Heart left ventricle (tissue), 16 donors: ENCODE results near the gene DNAJC17. TPM values are rescaled to one million over a fixed set of nuclear protein-coding genes. Genes with fewer than 3 reads are reported as not detected.

Experiments
- ATAC-seq, 4 donors: fragments of 200-7000 bp; cut with Tn5 transposase; one replicate each; pipeline ENCODE4 v1.9.1; 2020 to 2022; ENCODE audit warnings: moderate library complexity in 4 of 4, mild to moderate bottlenecking in 3 of 4, moderate number of reproducible peaks in 1 of 4
- DNase-seq, 5 donors: peaks; one replicate each; pipeline ENCODE4 v3.0.0-alpha.2; 2020
- H3K27ac ChIP-seq, 12 donors: fragments of 200-600 bp; sonication (generic) in 4 of 12; one replicate each; pipeline versions ENCODE4 v1.5.0 to v1.8.0; 2016 to 2022; ENCODE audit warnings: mild to moderate bottlenecking in 2 of 12
- H3K27me3 ChIP-seq, 9 donors: fragments of 200-600 bp; sonication (generic) in 2 of 9; one replicate each; pipeline versions ENCODE4 v1.5.1 to v1.8.0; 2016 to 2022; ENCODE audit warnings: mild to moderate bottlenecking in 3 of 9
- H3K36me3 ChIP-seq, 9 donors: fragments of 200-600 bp; sonication (generic) in 2 of 9; one replicate each; pipeline versions ENCODE4 v1.5.0 to v1.8.0; 2018 to 2022; ENCODE audit warnings: mild to moderate bottlenecking in 2 of 9
- H3K4me1 ChIP-seq, 12 donors: fragments of 200-600 bp; sonication (generic) in 4 of 12; one replicate each; pipeline versions ENCODE4 v1.5.0 to v1.8.0; 2016 to 2022; ENCODE audit warnings: mild to moderate bottlenecking in 3 of 12
- H3K4me3 ChIP-seq, 12 donors: fragments of 200-600 bp; sonication (generic) in 4 of 12; one replicate each; pipeline versions ENCODE4 v1.5.0 to v1.8.0; 2017 to 2022; ENCODE audit warnings: mild to moderate bottlenecking in 9 of 12, moderate library complexity in 4 of 12
- H3K9me3 ChIP-seq, 12 donors: fragments of 200-600 bp; sonication (generic) in 4 of 12; one replicate each; pipeline versions ENCODE4 v1.5.0 to v1.8.0; 2016 to 2022; ENCODE audit warnings: mild to moderate bottlenecking in 1 of 12
- POLR2A ChIP-seq, 2 donors: fragments of 450-650 bp; IDR thresholded peaks; one replicate each; pipeline ENCODE4 v1.6.1; 2017; ENCODE audit warnings: antibody characterized with exemption in 2 of 2, mild to moderate bottlenecking in 2 of 2, moderate library complexity in 2 of 2
- WGBS, 4 donors: extraction: QIAGEN DNeasy Blood & Tissue Kit in 2 of 4; methylation state at CpG; one replicate each; pipeline versions ENCODE4 v1.1.5 to v1.1.7; 2013 to 2018; 5-methylcytosine and 5-hydroxymethylcytosine counted together
- intact Hi-C, 10 donors: fragments of 100-400 bp; cut with DNase I; formaldehyde crosslinking; loops; one replicate each; pipeline versions ENCODE4 v1.11.1 to v1.14.2; 2022
- polyA plus RNA-seq, 2 donors: library from polyadenylated mRNA; stranded (reverse); fragments of 200-250 nt; gene quantifications; one replicate each; pipeline ENCODE4 v1.2.3, GENCODE V29; 2013
- total RNA-seq, 9 donors: library from RNA; depleted of rRNA in 2 of 9; stranded (reverse); fragments of >200 nt in 2 of 9; fragmentation: NEBNext Ultra II Directional in 3 of 9; extraction: Animal tissue kit (Norgen Biotek cat#: 25700) in 3 of 9; gene quantifications; one replicate each; pipeline versions ENCODE4 v1.1.0 to v1.2.4, GENCODE V29; 2016 to 2023
- TF ChIP-seq, protein P1 (sequence below), 12 donors: fragments of 200-600 bp; sonication (generic) in 4 of 12; IDR thresholded peaks; one replicate each; pipeline versions ENCODE4 v1.5.0 to v1.8.0; 2018 to 2022; ENCODE audit warnings: antibody characterized with exemption in 12 of 12, mild to moderate bottlenecking in 5 of 12
- donor health status: ischemic (EF 13 %, LVEDD 7.1; RV severe dilation, severe dysfunction).
- donor health status: healthy with polysubstance abuse.
- donor health status: DM: no; HTN: yes; CAD: no.
- donor health status: DM: no; HTN: no; CAD: no.
- donor health status: ischemic (EF 25% LVEDD 6.9; RV normal size, moderate dysfunction).
- donor health status: ischemic (EF 25% LVEDD 5.7; RV mildly dilated, moderate dysfunction).
- donor health status: healthy.
- donor health status: DM: yes; HTN: yes; CAD: no.
- donor health status: ischemic (EF 35%, LVEDD 5.7; RV mildly dilated, moderate dysfunction).
- donor health status: nonischemic (EF 11% LVEDD 7.7; RV severe dilation, severe dysfunction).
- donor health status: DM: yes; HTN: yes; CAD: no.
- donor health status: PGD.
- donor health status: ischemic (EF 29% LVEDD 5.4; RV normal size, mild dysfunction).
- donor health status: nonischemic (EF 23%, LVEDD 6.1; RV moderate dilation, normal function).

Gene DNAJC17
- total and polyA plus RNA-seq, 11 donors = 7.6 to 29.9 (median 15.7) TPM

DNA sequence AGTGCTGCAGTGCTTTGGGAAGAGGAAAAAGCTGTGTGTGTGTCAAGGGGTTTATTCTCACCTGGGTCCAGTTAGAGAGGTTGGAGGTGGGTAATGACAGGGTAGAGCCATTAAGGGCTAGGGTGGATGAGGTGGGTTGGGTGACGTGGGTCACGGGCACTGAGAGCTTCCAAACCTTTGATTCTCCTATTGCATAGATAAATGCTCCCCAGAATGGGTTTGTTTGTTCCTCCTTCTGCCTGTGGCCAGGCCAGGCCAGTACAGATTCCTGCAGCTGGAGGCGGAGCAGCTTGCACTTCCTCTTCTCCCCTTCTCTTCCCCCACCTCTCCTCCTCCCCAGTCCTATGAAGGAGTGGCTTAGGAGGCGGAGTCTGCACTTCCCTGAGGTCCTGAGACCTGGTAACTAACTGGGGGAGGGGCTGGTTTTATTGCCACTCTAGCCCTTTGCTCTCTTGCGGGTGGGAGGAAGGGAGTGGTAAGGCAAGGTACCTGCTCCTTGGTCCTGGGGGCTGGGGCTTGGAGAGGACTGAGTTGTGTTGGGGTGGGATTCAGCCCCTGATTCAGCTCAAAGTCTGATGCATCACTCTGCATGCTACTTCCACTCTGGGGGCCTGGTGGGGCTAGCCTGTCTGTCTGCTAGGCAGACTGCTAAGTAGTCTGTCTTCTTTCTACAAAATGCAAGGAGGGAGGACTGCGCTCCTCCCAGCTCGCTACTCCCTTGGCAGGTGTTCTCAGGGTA lies 40.1 kb upstream of the DNAJC17 start:
- Histone ChIP-seq H3K27me3 (peaks cover 9 to 40% (median 19%) of the 10 kb centered on the region in 9 donors), H3K27ac (peak overlapping the region in 1 of 12 donors; percentile 73), H3K36me3 (no peaks in the 10 kb centered on the region), H3K9me3 (no peaks in the 10 kb centered on the region), H3K4me1 (peaks cover 0 to 37% (median 10%) of the 10 kb centered on the region in 12 donors), H3K4me3 (peak overlapping the region in 1 of 12 donors; percentile 4)
- ATAC-seq = peak; percentile 64 to 84 (median 80)
- 77 to 79% (median 78%) methylated on average over 7 of the region's 7 CpGs for WGBS, 4 donors
- peak in 4 of 5 donors; percentile 44 to 58 (median 48) for DNase-seq
- TF ChIP-seq POLR2A (IDR thresholded peaks at IDR 0.05) = no peak
- TF ChIP-seq, protein P1, sequence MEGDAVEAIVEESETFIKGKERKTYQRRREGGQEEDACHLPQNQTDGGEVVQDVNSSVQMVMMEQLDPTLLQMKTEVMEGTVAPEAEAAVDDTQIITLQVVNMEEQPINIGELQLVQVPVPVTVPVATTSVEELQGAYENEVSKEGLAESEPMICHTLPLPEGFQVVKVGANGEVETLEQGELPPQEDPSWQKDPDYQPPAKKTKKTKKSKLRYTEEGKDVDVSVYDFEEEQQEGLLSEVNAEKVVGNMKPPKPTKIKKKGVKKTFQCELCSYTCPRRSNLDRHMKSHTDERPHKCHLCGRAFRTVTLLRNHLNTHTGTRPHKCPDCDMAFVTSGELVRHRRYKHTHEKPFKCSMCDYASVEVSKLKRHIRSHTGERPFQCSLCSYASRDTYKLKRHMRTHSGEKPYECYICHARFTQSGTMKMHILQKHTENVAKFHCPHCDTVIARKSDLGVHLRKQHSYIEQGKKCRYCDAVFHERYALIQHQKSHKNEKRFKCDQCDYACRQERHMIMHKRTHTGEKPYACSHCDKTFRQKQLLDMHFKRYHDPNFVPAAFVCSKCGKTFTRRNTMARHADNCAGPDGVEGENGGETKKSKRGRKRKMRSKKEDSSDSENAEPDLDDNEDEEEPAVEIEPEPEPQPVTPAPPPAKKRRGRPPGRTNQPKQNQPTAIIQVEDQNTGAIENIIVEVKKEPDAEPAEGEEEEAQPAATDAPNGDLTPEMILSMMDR (IDR thresholded peaks at IDR 0.05) = no peak
- intact Hi-C loops = no loop called here

DNA sequence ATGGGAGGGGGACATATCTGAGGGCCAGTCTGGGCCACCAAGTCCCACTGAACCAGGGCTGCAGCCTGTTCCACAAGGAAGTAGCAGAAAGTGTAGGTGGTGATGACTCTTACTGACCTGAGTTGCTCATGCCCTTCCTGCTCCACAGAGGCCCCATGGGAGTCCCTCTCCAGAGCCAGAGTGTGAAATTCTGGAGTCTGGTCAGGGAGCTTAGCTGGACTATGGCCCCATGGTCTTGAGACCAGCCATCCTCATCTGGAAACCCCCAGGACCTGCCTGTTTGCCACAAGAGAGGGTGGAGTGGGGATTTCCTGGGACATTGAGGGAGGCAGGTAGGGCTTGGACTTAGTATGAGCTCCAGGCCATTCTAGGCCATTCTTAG lies 39.6 kb upstream of the DNAJC17 start:
- intact Hi-C loops = no loop called here
- TF ChIP-seq POLR2A (IDR thresholded peaks at IDR 0.05) = no peak
- TF ChIP-seq, protein P1 (IDR thresholded peaks at IDR 0.05) = no peak
- no peak for DNase-seq
- peaks cover 9 to 40% (median 19%) of the 10 kb centered on the region in 9 donors for H3K27me3 ChIP-seq
- ATAC-seq = no peak
- peaks cover 0 to 37% (median 10%) of the 10 kb centered on the region in 12 donors for H3K4me1 ChIP-seq
- H3K4me3 ChIP-seq = no peak overlapping the region
- peak overlapping the region in 1 of 12 donors; percentile 73 for H3K27ac ChIP-seq
- no peaks in the 10 kb centered on the region for H3K36me3 ChIP-seq
- no peaks in the 10 kb centered on the region for H3K9me3 ChIP-seq

DNA sequence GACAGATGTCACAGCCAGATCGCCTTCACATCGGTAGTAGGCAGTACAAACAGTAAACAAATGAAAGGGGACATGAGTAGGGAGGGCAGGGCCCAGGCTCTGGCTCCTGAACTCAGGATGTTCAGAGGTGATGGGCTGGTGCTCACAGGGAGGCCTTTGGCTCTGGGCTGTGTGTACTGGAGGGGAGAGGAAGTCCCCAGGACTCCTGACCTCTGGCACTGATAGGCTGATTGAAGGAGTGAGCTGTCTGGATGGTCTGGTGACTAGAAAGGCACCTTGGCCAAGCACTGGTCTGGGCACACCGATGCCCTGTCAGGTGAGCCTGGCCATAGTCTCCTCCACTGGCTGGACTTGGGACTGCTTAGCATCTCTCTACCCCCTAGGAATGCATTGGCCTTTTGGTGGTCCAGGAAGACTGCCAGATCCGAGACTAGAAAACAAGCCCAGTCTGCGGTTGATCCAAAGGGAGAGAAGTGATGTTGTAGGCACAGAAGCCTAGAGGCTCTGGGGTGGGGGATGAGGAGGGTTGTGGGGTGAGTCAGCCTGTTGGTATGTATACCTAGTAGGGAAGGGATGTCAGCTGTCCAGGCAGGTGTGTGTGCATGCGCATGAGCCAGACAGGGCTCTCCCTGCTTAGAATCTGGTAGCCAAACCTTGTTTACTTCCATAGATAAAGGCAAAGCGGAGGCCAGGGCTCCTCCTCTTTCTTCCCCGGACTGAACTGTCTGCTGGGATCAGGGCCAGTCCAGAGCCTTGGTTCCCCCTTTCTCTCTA lies 38.4 kb upstream of the DNAJC17 start:
- Histone ChIP-seq H3K9me3 (no peaks in the 10 kb centered on the region), H3K4me1 (peaks cover 0 to 37% (median 10%) of the 10 kb centered on the region in 12 donors), H3K27me3 (peaks cover 9 to 40% (median 19%) of the 10 kb centered on the region in 9 donors), H3K4me3 (peak overlapping the region in 1 of 12 donors; percentile 68), H3K27ac (no peak overlapping the region), H3K36me3 (no peaks in the 10 kb centered on the region)
- WGBS, 4 donors = 84 to 92% (median 90%) methylated on average over 8 of the region's 8 CpGs
- DNase-seq (no peak), ATAC-seq (no peak)
- intact Hi-C loops = no loop called here
- TF ChIP-seq, protein P1 (IDR thresholded peaks at IDR 0.05) = no peak
- no peak for TF ChIP-seq POLR2A (IDR thresholded peaks at IDR 0.05)

DNA sequence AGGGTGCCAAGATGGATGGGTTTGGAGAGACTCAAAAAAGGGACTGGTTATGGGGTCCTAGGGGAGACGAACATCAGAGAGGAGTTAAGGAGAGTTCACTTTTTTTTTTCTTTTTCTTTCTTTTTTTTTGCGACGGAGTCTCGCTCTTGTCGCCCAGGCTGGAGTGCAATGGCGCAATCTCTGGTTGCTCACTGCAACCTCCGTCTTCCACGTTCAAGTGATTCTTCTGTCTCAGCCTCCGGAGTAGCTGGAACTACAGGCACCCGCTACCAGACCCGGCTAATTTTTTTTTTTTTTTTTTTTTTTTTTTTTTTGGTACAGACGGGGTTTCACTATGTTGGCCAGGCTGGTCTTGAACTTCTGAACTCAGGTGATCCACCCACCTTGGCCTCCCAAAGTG lies 37.8 kb upstream of the DNAJC17 start:
- WGBS, 4 donors = 52 to 71% (median 61%) methylated on average over 12 of the region's 12 CpGs
- TF ChIP-seq, protein P1 (IDR thresholded peaks at IDR 0.05) = no peak
- TF ChIP-seq POLR2A (IDR thresholded peaks at IDR 0.05) = no peak

More for the DNA sequence above, 37.8 kb upstream of the DNAJC17 start:
- no peak for DNase-seq
- Histone ChIP-seq H3K9me3 (no peaks in the 10 kb centered on the region), H3K27me3 (peaks cover 9 to 40% (median 19%) of the 10 kb centered on the region in 9 donors), H3K36me3 (no peaks in the 10 kb centered on the region), H3K4me3 (peak overlapping the region in 11 of 12 donors; percentile 26 to 68 (median 51)), H3K4me1 (peaks cover 0 to 37% (median 10%) of the 10 kb centered on the region in 12 donors), H3K27ac (no peak overlapping the region)
- ATAC-seq = no peak
- intact Hi-C loops = no loop called here
